Kidney (tissue), 14 donors: ENCODE measurements around the gene MTR. TPM values are rescaled to one million over a fixed set of nuclear protein-coding genes. Genes with fewer than 3 reads are reported as not detected.

Source experiments
- DNase-seq, 5 donors: peaks; one replicate each; pipeline ENCODE4 v3.0.0-alpha.2; 2013 to 2020
- FAIRE-seq: peaks from 2 replicates; lab custom pipeline; 2012; peaks lifted over from hg19 to GRCh38; lab: Jason Lieb, UNC
- H3K27ac ChIP-seq, 2 donors: one replicate each; pipeline ENCODE4 v1.7.0; 2013; ENCODE audit warnings: low read depth in 2 of 2, low read length in 2 of 2, inconsistent platforms in 1 of 2
- H3K27me3 ChIP-seq: one replicate; pipeline ENCODE4 v1.7.1; 2013; ENCODE audit warnings: low read length, inconsistent platforms; ENCODE audit not compliant: control insufficient read depth, insufficient read depth
- H3K36me3 ChIP-seq, 3 donors: one replicate each; pipeline versions ENCODE4 v1.7.0 to v1.7.1; 2013; ENCODE audit warnings: low read length in 3 of 3, control low read depth in 1 of 3, inconsistent platforms in 1 of 3; ENCODE audit not compliant: insufficient read depth in 3 of 3, control insufficient read depth in 2 of 3
- H3K4me1 ChIP-seq, 3 donors: one replicate each; pipeline versions ENCODE4 v1.7.0 to v1.7.1; 2013; ENCODE audit warnings: low read length in 3 of 3, inconsistent platforms in 1 of 3, low read depth in 1 of 3; ENCODE audit not compliant: control insufficient read depth in 2 of 3, insufficient read depth in 2 of 3
- H3K4me3 ChIP-seq, 3 donors: one replicate each; pipeline versions ENCODE4 v1.7.0 to v1.8.1; 2013; ENCODE audit warnings: low read length in 3 of 3, control low read depth in 1 of 3, inconsistent platforms in 1 of 3
- H3K9ac ChIP-seq, 3 donors: one replicate each; pipeline versions ENCODE4 v1.7.0 to v1.7.1; 2013; ENCODE audit warnings: low read length in 3 of 3, control low read depth in 1 of 3, inconsistent platforms in 1 of 3
- H3K9me3 ChIP-seq, 3 donors: one replicate each; pipeline versions ENCODE4 v1.7.0 to v1.7.1; 2013; ENCODE audit warnings: low read length in 3 of 3, control low read depth in 1 of 3, inconsistent platforms in 1 of 3; ENCODE audit not compliant: control insufficient read depth in 2 of 3, insufficient read depth in 1 of 3
- intact Hi-C: fragments of 100-400 bp; cut with DNase I; formaldehyde crosslinking; loops from one replicate; pipeline ENCODE4 v1.11.1; 2022
- polyA plus RNA-seq: library from polyadenylated mRNA; stranded (reverse); fragments of 350-450 nt; fragmentation: Illumina TruSeq; extraction: RNeasy Lipid Tissue Mini Kit (QIAGEN cat#74804); gene quantifications from one replicate; pipeline ENCODE4 v1.2.3, GENCODE V29; 2014; ENCODE audit warnings: low read depth, low replicate concordance; ENCODE audit not compliant: insufficient read depth
- total RNA-seq: library from RNA; stranded (reverse); fragmentation: NEBNext Ultra II Directional; extraction: Animal tissue kit (Norgen Biotek cat#: 25700); gene quantifications from one replicate; pipeline ENCODE4 v1.2.1, GENCODE V29; 2021
- TF ChIP-seq, protein P1 (sequence below): IDR thresholded peaks from 3 replicates; pipeline ENCODE4 v1.5.1; 2012; ENCODE audit warnings: mild to moderate bottlenecking, moderate library complexity, borderline replicate concordance; ENCODE audit not compliant: insufficient read depth; ENCODE audit errors: extremely low read depth
- donor health status: control.
- donor health status: control.
- donor health status: control.
- donor health status: control.
- donor health status: control.
- donor health status: DM: yes; HTN: yes; CAD: no.
- donor health status: Normal renal cell carcinoma (clear cell type).

Gene MTR
- total and polyA plus RNA-seq, 2 donors from 2014 or later, result 7.6 to 61.0 TPM

DNA sequence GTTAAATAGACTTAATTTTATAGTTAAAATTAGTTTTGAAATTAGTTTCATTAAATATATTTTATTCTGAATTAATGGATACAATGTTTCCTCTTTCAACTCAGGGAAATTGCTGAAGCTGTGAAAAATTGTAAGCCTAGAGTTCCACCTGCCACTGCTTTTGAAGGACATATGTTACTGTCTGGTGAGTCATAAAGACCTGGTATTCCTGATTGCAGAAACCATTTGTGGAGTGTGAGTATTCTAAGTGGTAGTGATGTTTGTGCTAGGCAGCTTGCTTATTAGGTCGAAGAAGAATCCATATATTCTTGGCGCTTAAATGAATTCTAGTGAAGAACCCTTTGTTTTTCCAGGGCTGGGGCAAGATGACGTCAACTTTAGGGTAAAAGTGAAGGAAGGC is 34.0 kb downstream of the MTR start:
- Histone ChIP-seq H3K36me3 (peaks cover 12 to 65% (median 46%) of the 10 kb centered on the region in 3 donors), H3K27ac (no peak overlapping the region), H3K9me3 (no peaks in the 10 kb centered on the region), H3K4me3 (no peak overlapping the region), H3K27me3 (no peaks in the 10 kb centered on the region), H3K4me1 (no peaks in the 10 kb centered on the region), H3K9ac (no peak overlapping the region)
- FAIRE-seq (no peak), DNase-seq (no peak)
- intact Hi-C loops, result no loop called here
- TF ChIP-seq, protein P1, sequence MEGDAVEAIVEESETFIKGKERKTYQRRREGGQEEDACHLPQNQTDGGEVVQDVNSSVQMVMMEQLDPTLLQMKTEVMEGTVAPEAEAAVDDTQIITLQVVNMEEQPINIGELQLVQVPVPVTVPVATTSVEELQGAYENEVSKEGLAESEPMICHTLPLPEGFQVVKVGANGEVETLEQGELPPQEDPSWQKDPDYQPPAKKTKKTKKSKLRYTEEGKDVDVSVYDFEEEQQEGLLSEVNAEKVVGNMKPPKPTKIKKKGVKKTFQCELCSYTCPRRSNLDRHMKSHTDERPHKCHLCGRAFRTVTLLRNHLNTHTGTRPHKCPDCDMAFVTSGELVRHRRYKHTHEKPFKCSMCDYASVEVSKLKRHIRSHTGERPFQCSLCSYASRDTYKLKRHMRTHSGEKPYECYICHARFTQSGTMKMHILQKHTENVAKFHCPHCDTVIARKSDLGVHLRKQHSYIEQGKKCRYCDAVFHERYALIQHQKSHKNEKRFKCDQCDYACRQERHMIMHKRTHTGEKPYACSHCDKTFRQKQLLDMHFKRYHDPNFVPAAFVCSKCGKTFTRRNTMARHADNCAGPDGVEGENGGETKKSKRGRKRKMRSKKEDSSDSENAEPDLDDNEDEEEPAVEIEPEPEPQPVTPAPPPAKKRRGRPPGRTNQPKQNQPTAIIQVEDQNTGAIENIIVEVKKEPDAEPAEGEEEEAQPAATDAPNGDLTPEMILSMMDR, result no peak

DNA sequence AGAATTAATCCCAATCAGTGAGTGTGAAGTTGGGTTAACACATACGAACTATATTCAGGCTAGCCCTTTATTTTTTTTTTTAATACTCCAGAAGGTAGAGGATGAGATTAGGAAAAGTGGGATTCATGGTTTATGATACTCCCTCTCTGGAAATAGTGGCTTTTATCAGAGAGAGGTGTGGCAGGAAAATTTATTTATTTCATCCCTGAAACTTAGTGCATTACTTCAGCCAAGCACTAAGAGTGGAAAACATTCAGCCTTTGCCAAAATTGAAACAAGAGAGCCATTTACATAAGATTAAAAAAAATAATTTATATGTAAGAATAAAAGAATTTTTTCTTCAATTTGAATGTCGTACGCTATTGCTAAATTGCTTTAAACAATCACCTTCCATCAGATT is 35.0 kb downstream of the MTR start:
- Histone ChIP-seq H3K36me3 (peaks cover 8 to 61% (median 43%) of the 10 kb centered on the region in 3 donors), H3K4me3 (no peak overlapping the region), H3K4me1 (no peaks in the 10 kb centered on the region), H3K27me3 (no peaks in the 10 kb centered on the region), H3K27ac (no peak overlapping the region), H3K9me3 (no peaks in the 10 kb centered on the region), H3K9ac (no peak overlapping the region)
- TF ChIP-seq, protein P1, result no peak
- DNase-seq (no peak), FAIRE-seq (no peak)
- intact Hi-C loops, result no loop called here

DNA sequence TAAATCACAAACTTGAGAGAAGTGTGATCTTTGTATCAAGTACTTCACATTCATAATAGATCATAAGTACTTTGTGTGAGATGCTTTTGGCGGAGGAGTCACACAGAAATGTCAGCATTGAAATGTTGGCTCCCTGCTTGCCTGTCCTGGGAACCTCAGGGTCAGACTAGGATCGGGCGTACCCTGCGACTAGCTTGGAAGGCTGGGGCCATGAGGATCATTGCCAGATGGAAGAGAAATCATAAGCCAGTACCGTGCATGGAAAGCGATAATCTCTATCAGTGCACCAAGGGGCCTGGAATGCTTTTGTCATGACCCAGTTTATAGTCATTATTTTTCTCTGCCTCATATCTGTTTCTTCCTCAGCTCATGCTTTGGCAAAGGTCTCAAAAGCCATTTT is 35.5 kb downstream of the MTR start:
- intact Hi-C loops, result no loop called here
- TF ChIP-seq, protein P1, result no peak
- H3K36me3 ChIP-seq, result peaks cover 7 to 62% (median 45%) of the 10 kb centered on the region in 3 donors
- H3K27me3 ChIP-seq, result no peaks in the 10 kb centered on the region
- H3K27ac ChIP-seq, result no peak overlapping the region
- H3K4me3 ChIP-seq, result no peak overlapping the region
- FAIRE-seq (no peak), DNase-seq (no peak)
- H3K9me3 ChIP-seq, result no peaks in the 10 kb centered on the region
- H3K4me1 ChIP-seq, result no peaks in the 10 kb centered on the region
- H3K9ac ChIP-seq, result no peak overlapping the region

DNA sequence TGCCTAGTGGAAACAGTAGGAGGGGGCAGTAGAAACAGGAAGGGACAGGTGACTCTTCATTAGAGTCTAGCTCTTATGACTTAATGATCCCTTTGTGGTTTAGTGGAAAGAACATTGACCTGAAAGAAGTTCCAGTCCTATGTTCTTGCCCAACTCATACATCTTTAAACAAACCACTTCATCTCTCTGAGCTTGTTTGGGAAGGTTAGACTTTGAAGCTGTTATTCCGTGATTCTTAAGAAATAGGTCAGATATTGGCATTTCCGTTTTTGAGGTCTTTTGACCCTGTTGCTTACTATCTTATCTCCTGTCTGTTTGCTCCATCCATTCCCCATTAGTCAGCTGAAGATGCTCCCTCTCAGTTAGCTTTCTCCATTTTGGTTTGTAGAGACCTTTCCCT is 38.5 kb downstream of the MTR start:
- Histone ChIP-seq H3K9me3 (no peaks in the 10 kb centered on the region), H3K4me3 (no peak overlapping the region), H3K27me3 (no peaks in the 10 kb centered on the region), H3K4me1 (peaks cover 0 to 6% (median 6%) of the 10 kb centered on the region in 3 donors), H3K27ac (no peak overlapping the region), H3K9ac (no peak overlapping the region), H3K36me3 (peaks cover 11 to 56% (median 38%) of the 10 kb centered on the region in 3 donors)
- DNase-seq (no peak), FAIRE-seq (no peak)
- TF ChIP-seq, protein P1, result no peak
- intact Hi-C loops, result no loop called here
